Spinal cord (tissue), 10 donors: ENCODE measurements around the gene DIPK1C. TPM values are rescaled to one million over a fixed set of nuclear protein-coding genes. Genes with fewer than 3 reads are reported as not detected.

Experiments used
- DNase-seq, 6 donors: peaks; one replicate each; pipeline versions ENCODE4 v3.0.0 to v3.0.0-alpha.2; 2013 to 2015; ENCODE audit warnings: low spot score in 6 of 6, low read depth in 4 of 6
- H3K27ac ChIP-seq: one replicate; pipeline ENCODE4 v1.5.1; 2013; ENCODE audit warnings: low read depth, low read length, control low read depth
- H3K27me3 ChIP-seq: one replicate; pipeline ENCODE4 v1.6.1; 2013; ENCODE audit warnings: low read length; ENCODE audit not compliant: control insufficient read depth, insufficient read depth
- H3K36me3 ChIP-seq: one replicate; pipeline ENCODE4 v1.6.1; 2013; ENCODE audit warnings: low read length; ENCODE audit not compliant: control insufficient read depth, insufficient read depth
- H3K4me1 ChIP-seq: one replicate; pipeline ENCODE4 v1.6.1; 2013; ENCODE audit warnings: low read length; ENCODE audit not compliant: control insufficient read depth, insufficient read depth
- H3K4me3 ChIP-seq: one replicate; pipeline ENCODE4 v1.5.1; 2013; ENCODE audit warnings: low read depth, low read length, control low read depth
- H3K9me3 ChIP-seq: one replicate; pipeline ENCODE4 v1.6.1; 2013; ENCODE audit warnings: low read length; ENCODE audit not compliant: control insufficient read depth, insufficient read depth
- WGBS: methylation state at CpG from one replicate; pipeline ENCODE4 v1.1.5; 2013; ENCODE audit warnings: missing lambda C conversion rate; ENCODE audit not compliant: insufficient coverage; 5-methylcytosine and 5-hydroxymethylcytosine counted together
- polyA plus RNA-seq, 2 donors: library from polyadenylated mRNA; unstranded; fragments of 120-200 nt; gene quantifications; one replicate each; pipeline ENCODE4 v1.2.1, GENCODE V29; 2013; ENCODE audit not compliant: insufficient read length in 2 of 2
- total RNA-seq, 2 donors: library from RNA; depleted of rRNA in 1 of 2; stranded (reverse); fragments of 120-200 nt in 1 of 2; fragments of >200 nt in 1 of 2; gene quantifications; one replicate each; pipeline versions ENCODE4 v1.2.3 to v1.2.4, GENCODE V29; 2013 to 2014
- donor health status: healthy.

Gene DIPK1C
- total and polyA plus RNA-seq, 4 donors = 16.2 to 57.2 (median 33.2) TPM

DNA sequence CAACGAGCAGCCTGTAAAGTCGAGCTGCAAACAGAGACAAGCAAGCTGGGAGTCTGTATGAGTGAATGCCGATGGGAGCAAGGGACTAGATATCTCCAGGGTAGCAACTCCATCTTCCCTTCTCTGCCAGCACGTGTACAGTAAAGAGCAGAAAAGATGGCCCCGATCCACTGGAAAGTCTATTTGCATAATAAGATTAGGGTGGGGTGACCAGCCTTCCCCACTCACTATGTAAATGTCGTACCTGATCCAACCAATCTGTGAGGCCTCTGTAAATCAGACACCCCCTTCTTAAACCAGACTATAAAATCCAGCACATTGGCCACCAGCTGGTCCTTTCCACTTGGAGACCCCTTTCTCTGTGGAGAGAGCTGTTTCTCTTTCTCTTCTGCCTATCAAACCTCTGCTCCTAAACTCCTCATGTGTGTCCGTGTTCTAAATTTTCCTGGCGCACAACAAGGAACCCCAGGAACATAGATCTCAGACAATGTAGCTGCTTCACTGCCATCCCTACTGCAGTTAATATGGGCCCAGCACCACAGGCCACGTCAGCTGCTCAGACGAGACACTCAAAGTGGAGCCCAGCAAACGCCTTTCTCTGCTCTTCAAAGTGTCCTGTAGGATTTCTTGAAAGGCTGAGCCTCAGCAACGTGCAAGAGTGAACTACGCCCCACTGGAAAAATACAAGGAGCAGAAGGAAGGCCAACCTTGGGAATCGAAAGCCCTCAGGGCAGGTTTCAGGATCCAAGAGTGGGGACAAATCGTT, 26.1 kb downstream of the DIPK1C start:
- Histone ChIP-seq H3K9me3 (no peaks in the 10 kb centered on the region), H3K4me1 (peaks cover 17% of the 10 kb centered on the region), H3K4me3 (no peak overlapping the region), H3K27ac (no peak overlapping the region), H3K27me3 (no peaks in the 10 kb centered on the region), H3K36me3 (peaks cover 4% of the 10 kb centered on the region)
- WGBS = 59% methylated on average over 9 of the region's 15 CpGs
- peak in 1 of 6 donors; percentile 53 for DNase-seq

DNA sequence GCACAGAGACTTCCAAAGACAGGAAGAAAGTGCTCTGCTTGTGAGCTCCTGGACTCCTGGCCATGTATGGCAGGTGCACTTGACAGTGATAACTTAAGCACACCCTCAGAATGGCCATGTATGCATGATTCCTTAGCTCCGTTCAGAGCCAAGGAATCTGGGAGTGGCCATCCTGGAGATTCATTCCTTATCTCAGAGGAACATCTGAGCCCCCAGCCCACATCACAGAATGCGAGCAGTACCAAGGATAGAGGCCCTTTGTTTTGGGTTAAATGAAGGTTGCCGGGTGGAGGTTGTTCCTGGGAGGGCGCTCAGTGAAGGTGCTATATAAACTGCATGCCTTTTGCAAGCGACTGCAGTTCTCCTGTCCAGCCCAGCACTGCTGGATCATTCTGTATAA, 26.9 kb downstream of the DIPK1C start:
- H3K4me3 ChIP-seq = no peak overlapping the region
- no peaks in the 10 kb centered on the region for H3K9me3 ChIP-seq
- no peaks in the 10 kb centered on the region for H3K27me3 ChIP-seq
- no peak for DNase-seq
- no peak overlapping the region for H3K27ac ChIP-seq
- 80% methylated on average over 1 of the region's 5 CpGs for WGBS
- H3K4me1 ChIP-seq = peaks cover 17% of the 10 kb centered on the region
- H3K36me3 ChIP-seq = no peaks in the 10 kb centered on the region

DNA sequence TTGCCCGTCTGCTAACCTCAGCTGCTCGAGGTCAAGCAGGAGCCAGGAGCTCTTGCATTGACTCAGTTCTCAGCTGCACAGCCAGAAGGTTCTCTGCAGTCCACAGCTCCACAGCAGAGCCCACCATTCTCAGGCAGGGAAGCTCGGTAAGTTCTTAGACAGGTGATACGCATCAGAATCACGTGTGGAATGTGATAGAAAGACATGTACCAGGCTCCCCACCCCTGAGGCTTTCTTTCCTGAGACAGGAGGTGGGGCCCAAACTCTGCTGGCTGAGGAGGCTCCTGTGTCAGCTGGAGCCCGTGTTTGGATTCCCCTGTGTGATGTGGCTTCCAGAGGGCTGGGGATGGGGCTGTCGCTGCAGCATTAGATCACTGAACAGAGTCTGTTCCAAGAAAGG, 28.0 kb downstream of the DIPK1C start:
- Histone ChIP-seq H3K4me1 (peaks cover 10% of the 10 kb centered on the region), H3K27me3 (no peaks in the 10 kb centered on the region), H3K36me3 (no peaks in the 10 kb centered on the region), H3K9me3 (no peaks in the 10 kb centered on the region), H3K27ac (no peak overlapping the region), H3K4me3 (no peak overlapping the region)
- no peak for DNase-seq
- WGBS = 59% methylated on average over 5 of the region's 7 CpGs

DNA sequence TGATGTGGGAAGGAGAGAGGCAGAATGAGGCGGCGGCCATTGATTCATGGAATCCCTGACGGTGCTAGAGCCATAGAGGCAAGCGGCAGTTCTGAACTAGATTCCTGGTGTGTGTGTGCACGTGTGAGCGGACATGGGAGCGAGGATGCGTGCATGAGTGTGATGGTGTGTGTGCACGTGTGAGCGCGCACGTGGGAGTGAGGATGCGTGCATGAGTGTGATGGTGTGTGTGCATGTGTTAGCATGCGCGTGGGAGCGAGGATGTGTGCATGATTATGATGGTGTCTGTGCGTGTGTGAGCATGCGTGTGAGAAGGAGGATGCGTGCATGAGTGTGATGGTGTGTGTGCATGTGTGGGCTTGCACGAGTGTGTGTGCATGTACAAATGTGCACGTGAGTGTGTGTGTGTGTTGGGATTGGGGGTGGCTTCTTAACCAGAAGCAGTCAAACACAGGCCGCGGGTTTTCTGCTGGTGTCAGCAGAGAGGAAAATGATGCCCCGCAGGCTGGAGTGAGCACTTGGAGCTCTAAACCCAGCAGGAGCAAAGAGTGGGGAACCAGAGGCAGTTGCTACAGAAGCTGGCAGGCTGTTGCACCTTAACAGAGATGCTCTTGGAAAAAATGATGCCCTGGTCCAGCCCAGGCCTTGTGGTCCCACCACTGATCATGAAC, 29.5 kb downstream of the DIPK1C start:
- peaks cover 10% of the 10 kb centered on the region for H3K4me1 ChIP-seq
- no peak overlapping the region for H3K4me3 ChIP-seq
- H3K36me3 ChIP-seq = no peaks in the 10 kb centered on the region
- no peaks in the 10 kb centered on the region for H3K9me3 ChIP-seq
- no peak overlapping the region for H3K27ac ChIP-seq
- WGBS = 92% methylated on average over 24 of the region's 24 CpGs
- peak in 1 of 6 donors; percentile 24 for DNase-seq
- H3K27me3 ChIP-seq = no peaks in the 10 kb centered on the region

DNA sequence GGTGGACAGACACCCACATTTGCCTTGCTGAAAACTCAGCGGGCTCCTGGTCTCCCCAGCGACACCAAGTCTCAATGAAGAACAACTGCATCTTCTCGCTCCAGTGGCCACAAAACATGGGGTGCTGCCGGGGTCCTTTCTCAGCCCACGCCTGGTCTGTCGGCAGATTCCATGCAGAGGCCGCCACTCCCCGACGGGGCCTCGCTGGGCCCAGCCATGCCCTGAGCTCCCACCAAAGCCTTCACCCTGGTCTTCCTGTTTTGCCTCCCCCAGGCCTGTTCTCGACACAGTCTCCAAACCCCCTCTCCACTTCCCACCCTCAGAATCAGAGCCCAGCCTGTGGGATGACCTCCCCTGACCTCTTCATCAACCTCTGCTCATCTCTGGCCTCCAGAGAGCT, 31.2 kb downstream of the DIPK1C start:
- no peak overlapping the region for H3K4me3 ChIP-seq
- no peaks in the 10 kb centered on the region for H3K9me3 ChIP-seq
- H3K4me1 ChIP-seq = peaks cover 7% of the 10 kb centered on the region
- H3K27ac ChIP-seq = no peak overlapping the region
- 97% methylated on average over 11 of the region's 11 CpGs for WGBS
- no peaks in the 10 kb centered on the region for H3K36me3 ChIP-seq
- no peak for DNase-seq
- H3K27me3 ChIP-seq = no peaks in the 10 kb centered on the region

DNA sequence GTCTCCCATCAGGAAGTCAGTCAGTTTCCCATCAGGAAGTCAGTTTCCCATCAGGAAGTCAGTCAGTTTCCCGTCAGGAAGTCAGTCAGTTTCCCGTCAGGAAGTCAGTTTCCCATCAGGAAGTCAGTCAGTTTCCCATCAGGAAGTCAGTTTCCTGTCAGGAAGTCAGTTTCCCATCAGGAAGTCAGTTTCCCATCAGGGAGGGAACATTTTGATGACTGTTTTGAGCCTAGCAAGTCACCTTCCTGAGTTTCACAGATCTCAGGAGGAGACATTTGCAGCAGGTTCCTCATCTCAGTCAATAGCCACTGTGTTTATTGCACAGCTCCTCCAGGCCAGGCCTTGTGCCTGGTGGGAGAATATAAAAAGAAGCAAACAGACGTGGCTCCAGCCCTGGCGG, 31.9 kb downstream of the DIPK1C start:
- Histone ChIP-seq H3K4me3 (no peak overlapping the region), H3K36me3 (no peaks in the 10 kb centered on the region), H3K27ac (no peak overlapping the region), H3K4me1 (peaks cover 9% of the 10 kb centered on the region), H3K27me3 (no peaks in the 10 kb centered on the region), H3K9me3 (no peaks in the 10 kb centered on the region)
- DNase-seq = no peak
- 79% methylated on average over 4 of the region's 4 CpGs for WGBS

DNA sequence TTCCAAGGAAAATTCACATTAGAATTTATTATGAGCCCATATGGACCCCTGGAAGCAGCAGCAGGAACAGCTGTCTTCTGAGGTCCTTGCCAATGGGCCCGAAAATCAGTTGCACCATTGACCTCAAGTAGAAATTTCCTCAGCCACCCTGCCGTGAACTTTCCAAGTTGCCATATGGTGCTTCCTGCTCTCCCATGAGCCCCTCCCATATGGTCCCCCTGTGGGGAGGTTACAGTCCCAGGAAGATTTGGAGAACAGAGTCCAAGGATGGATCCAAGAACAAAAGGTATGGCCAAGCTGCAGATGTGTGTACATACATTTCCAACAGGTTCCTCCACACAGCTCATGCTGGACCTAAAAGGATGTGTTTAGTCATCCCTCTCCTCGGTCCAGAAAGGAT, 34.6 kb downstream of the DIPK1C start:
- no peak overlapping the region for H3K4me3 ChIP-seq
- H3K9me3 ChIP-seq = no peaks in the 10 kb centered on the region
- WGBS = 63% methylated on average over 2 of the region's 3 CpGs
- H3K27me3 ChIP-seq = no peaks in the 10 kb centered on the region
- no peak for DNase-seq
- H3K4me1 ChIP-seq = peaks cover 7% of the 10 kb centered on the region
- H3K27ac ChIP-seq = no peak overlapping the region
- no peaks in the 10 kb centered on the region for H3K36me3 ChIP-seq

DNA sequence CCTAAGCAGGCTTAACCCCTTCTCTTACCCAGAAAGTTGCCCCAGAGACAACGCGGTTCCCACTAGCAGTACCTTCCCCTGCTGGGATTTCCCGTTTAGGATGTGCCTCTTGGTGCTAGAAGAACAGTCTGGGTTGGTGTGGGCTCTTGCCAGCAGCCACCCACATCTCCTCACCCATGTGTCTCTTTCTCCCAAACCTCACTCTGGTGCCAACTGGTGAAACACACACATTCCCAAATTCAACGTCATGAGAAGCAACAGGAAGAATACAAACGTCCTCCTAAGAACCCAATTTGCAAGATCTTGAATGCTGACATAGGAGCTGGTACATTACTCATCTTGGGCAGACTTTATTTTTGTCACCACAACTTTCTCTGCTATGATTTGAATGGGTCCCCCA, 36.2 kb downstream of the DIPK1C start:
- Histone ChIP-seq H3K27me3 (no peaks in the 10 kb centered on the region), H3K9me3 (no peaks in the 10 kb centered on the region), H3K36me3 (no peaks in the 10 kb centered on the region), H3K27ac (no peak overlapping the region), H3K4me1 (peaks cover 14% of the 10 kb centered on the region), H3K4me3 (no peak overlapping the region)
- no peak for DNase-seq
- 83% methylated on average over 3 of the region's 5 CpGs for WGBS

DNA sequence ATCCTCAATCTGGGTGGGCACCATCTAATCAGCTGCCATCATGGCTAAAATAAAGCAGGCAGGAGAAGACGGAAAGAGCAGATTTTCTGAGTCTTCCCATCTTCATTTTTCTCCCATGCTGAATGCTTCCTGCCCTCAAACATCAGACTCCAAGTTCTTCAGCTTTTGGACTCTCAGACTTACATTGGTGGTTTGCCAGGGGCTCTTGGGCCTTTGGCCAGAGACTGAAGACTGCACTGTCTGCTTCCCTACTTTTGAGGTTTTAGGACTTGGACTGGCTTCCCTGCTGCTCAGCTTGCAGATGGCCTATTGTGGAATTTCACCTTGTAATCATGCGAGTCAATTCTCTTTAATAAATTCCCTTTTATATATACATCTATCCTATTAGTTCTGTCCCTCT, 36.6 kb downstream of the DIPK1C start:
- no peaks in the 10 kb centered on the region for H3K36me3 ChIP-seq
- no peak overlapping the region for H3K27ac ChIP-seq
- no peaks in the 10 kb centered on the region for H3K9me3 ChIP-seq
- H3K27me3 ChIP-seq = no peaks in the 10 kb centered on the region
- peaks cover 16% of the 10 kb centered on the region for H3K4me1 ChIP-seq
- no peak overlapping the region for H3K4me3 ChIP-seq
- WGBS = 63% methylated on average over 2 of the region's 2 CpGs
- peak in 1 of 6 donors; percentile 70 for DNase-seq

DNA sequence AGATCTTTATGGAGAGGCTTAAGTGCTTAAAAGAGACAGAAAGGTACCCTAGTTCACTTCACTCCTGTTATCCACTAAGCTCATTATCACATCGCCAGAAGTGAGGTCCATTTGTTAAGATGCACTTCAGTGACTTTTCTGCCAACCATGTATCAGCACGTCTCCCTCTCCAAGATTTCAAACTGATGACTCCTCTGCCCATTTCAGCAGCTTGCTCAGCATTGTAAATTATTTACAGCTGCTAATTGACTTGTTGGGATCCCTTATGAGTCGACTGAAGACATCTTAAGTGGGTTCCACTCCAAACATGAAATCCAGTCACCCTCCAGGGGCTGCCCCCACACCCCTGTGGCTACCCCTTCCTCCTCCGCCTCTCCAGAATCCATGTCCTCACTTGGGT, 37.3 kb downstream of the DIPK1C start:
- no peak overlapping the region for H3K4me3 ChIP-seq
- no peaks in the 10 kb centered on the region for H3K27me3 ChIP-seq
- H3K27ac ChIP-seq = no peak overlapping the region
- no peak for DNase-seq
- WGBS = 81% methylated on average over 4 of the region's 4 CpGs
- peaks cover 21% of the 10 kb centered on the region for H3K4me1 ChIP-seq
- H3K9me3 ChIP-seq = no peaks in the 10 kb centered on the region
- H3K36me3 ChIP-seq = no peaks in the 10 kb centered on the region
